Neural crest cell (in vitro differentiated cells): ENCODE measurements around the gene SNX5. TPM values are rescaled to one million over a fixed set of nuclear protein-coding genes. Genes with fewer than 3 reads are reported as not detected.

ENCODE experiments used
- DNase-seq: peaks from one replicate; pipeline ENCODE4 v3.0.0; 2021; ENCODE audit warnings: low read depth, mixed read lengths, low spot score
- H3K27ac Mint-ChIP-seq: one replicate; pipeline ENCODE4 v1.8.0; 2021; ENCODE audit warnings: mild to moderate bottlenecking, mixed read lengths; ENCODE audit not compliant: unreplicated experiment
- H3K27me3 Mint-ChIP-seq: 2 replicates; pipeline ENCODE4 v1.8.0; 2021; ENCODE audit warnings: low read depth, mild to moderate bottlenecking, mixed read lengths
- H3K36me3 Mint-ChIP-seq: 2 replicates; pipeline ENCODE4 v1.8.0; 2021; ENCODE audit warnings: low read depth, mild to moderate bottlenecking, mixed read lengths
- H3K4me1 Mint-ChIP-seq: 2 replicates; pipeline ENCODE4 v1.8.0; 2021; ENCODE audit warnings: mixed read lengths
- H3K4me3 Mint-ChIP-seq: one replicate; pipeline ENCODE4 v1.8.0; 2021; ENCODE audit warnings: mild to moderate bottlenecking, mixed read lengths
- H3K9me3 Mint-ChIP-seq: 2 replicates; pipeline ENCODE4 v1.8.0; 2021; ENCODE audit warnings: mixed read lengths
- CTCF ChIP-seq: fragments of 200-600 bp; sonication (generic); conservative IDR thresholded peaks from 2 replicates; pipeline ENCODE4 v1.5.0; 2021; ENCODE audit warnings: antibody characterized with exemption, mild to moderate bottlenecking
- total RNA-seq: library from RNA; stranded (reverse); gene quantifications from 2 replicates; pipeline ENCODE4 v1.2.1, GENCODE V29; 2021

SNX5 gene
- total RNA-seq, 1 donor from 2014 or later = 116 TPM

GRCh38 chr20:17901971-17902370 is 66.6 kb downstream of the SNX5 start:
- Mint-ChIP-seq H3K4me3 (no peak overlapping the region), H3K4me1 (peaks cover 10% of the 10 kb centered on the region), H3K36me3 (no peaks in the 10 kb centered on the region), H3K9me3 (no peaks in the 10 kb centered on the region), H3K27ac (no peak overlapping the region), H3K27me3 (peaks cover 11% of the 10 kb centered on the region)
- TF ChIP-seq CTCF = no peak
- DNase-seq = no peak

GRCh38 chr20:17898548-17898994 is 70.0 kb downstream of the SNX5 start:
- no peak overlapping the region for H3K4me3 Mint-ChIP-seq
- no peaks in the 10 kb centered on the region for H3K36me3 Mint-ChIP-seq
- H3K4me1 Mint-ChIP-seq = peaks cover 26% of the 10 kb centered on the region
- H3K9me3 Mint-ChIP-seq = no peaks in the 10 kb centered on the region
- peak; percentile 92 for TF ChIP-seq CTCF
- H3K27me3 Mint-ChIP-seq = peaks cover 14% of the 10 kb centered on the region
- peak; percentile 68 for DNase-seq
- H3K27ac Mint-ChIP-seq = no peak overlapping the region

- H3K9me3 Mint-ChIP-seq = no peaks in the 10 kb centered on the region
- TF ChIP-seq CTCF = no peak
- H3K4me3 Mint-ChIP-seq = no peak overlapping the region
- peaks cover 28% of the 10 kb centered on the region for H3K4me1 Mint-ChIP-seq
- no peak overlapping the region for H3K27ac Mint-ChIP-seq
- no peak for DNase-seq
- H3K36me3 Mint-ChIP-seq = no peaks in the 10 kb centered on the region
- peaks cover 10% of the 10 kb centered on the region for H3K27me3 Mint-ChIP-seq
Observed at GRCh38 chr20:17897566-17898307, 70.9 kb downstream of the SNX5 start.

- Mint-ChIP-seq H3K27me3 (peaks cover 10% of the 10 kb centered on the region), H3K4me1 (peaks cover 30% of the 10 kb centered on the region), H3K36me3 (no peaks in the 10 kb centered on the region), H3K27ac (no peak overlapping the region), H3K9me3 (no peaks in the 10 kb centered on the region), H3K4me3 (no peak overlapping the region)
- no peak for DNase-seq
- no peak for TF ChIP-seq CTCF
Observed at GRCh38 chr20:17896771-17897369, 71.7 kb downstream of the SNX5 start.

- TF ChIP-seq CTCF = no peak
- Mint-ChIP-seq H3K9me3 (no peaks in the 10 kb centered on the region), H3K27ac (no peak overlapping the region), H3K4me1 (peaks cover 30% of the 10 kb centered on the region), H3K36me3 (no peaks in the 10 kb centered on the region), H3K27me3 (peaks cover 10% of the 10 kb centered on the region), H3K4me3 (no peak overlapping the region)
- DNase-seq = no peak
Observed at GRCh38 chr20:17896193-17896723, 72.3 kb downstream of the SNX5 start.
